ENCODE data around the gene MMD. TPM values are rescaled to one million over a fixed set of nuclear protein-coding genes. Genes with fewer than 3 reads are reported as not detected.

The MMD gene
- total and polyA plus RNA-seq, 2 of the 13 experiments (the other 11 are each of a cell fraction or from before 2014, with no cell fraction given), result 121 to 225 TPM

- TF ChIP-seq REST (IDR thresholded peaks at IDR 0.05; ENCODE audit: borderline replicate concordance in 1 of 2, low read depth in 1 of 2, low read length in 2 of 2), result peak in 1 of 2 experiments; percentile 61; a peak in 2 of 4 replicates
- TF ChIP-seq TOPORS (CRISPR knock-in tag; IDR thresholded peaks at IDR 0.05), result no peak
- no peak for TF ChIP-seq ATF5 (CRISPR knock-in tag; IDR thresholded peaks at IDR 0.05; ENCODE audit: low read depth)
- no peak for TF ChIP-seq KDM2A (CRISPR knock-in tag; IDR thresholded peaks at IDR 0.05; ENCODE audit: borderline replicate concordance, low read depth)
- TF ChIP-seq ZNF672 (CRISPR knock-in tag; IDR thresholded peaks at IDR 0.05), result no peak
- TF ChIP-seq TCF7L2 (IDR thresholded peaks at IDR 0.05; ENCODE audit: low read depth, low read length), result peak; percentile 82
- no peak for TF ChIP-seq MLLT10 (CRISPR knock-in tag; IDR thresholded peaks at IDR 0.05)
- TF ChIP-seq CEBPZ (IDR thresholded peaks at IDR 0.05; ENCODE audit: low read length), result no peak
- no peak; the same call in 1 of the 2 replicates for TF ChIP-seq ZNF124 (CRISPR knock-in tag; IDR thresholded peaks at IDR 0.05)
- TF ChIP-seq KAT7 (CRISPR knock-in tag; IDR thresholded peaks at IDR 0.05; ENCODE audit: borderline replicate concordance), result no peak; the same call in 1 of the 2 replicates
- no peak for TF ChIP-seq CSRNP2 (CRISPR knock-in tag; conservative IDR thresholded peaks at IDR 0.05; ENCODE audit: low read depth)
- TF ChIP-seq ZNF367 (CRISPR knock-in tag; IDR thresholded peaks at IDR 0.05; ENCODE audit: borderline replicate concordance), result 0 out of 2 replicates have a peak, but pooled peaks have one; percentile 43
- TF ChIP-seq ARNTL (CRISPR knock-in tag; IDR thresholded peaks at IDR 0.05), result peak; percentile 91
- no peak for TF ChIP-seq ZNF598 (CRISPR knock-in tag; IDR thresholded peaks at IDR 0.05; ENCODE audit: borderline replicate concordance)
- no peak for TF ChIP-seq SP4 (CRISPR knock-in tag; IDR thresholded peaks at IDR 0.05)
- TF ChIP-seq ZFP37 (CRISPR knock-in tag; IDR thresholded peaks at IDR 0.05; ENCODE audit: borderline replicate concordance), result peak; percentile 89; the same call in 1 of the 2 replicates
- no peak for TF ChIP-seq LBX2 (CRISPR knock-in tag; IDR thresholded peaks at IDR 0.05; ENCODE audit: borderline replicate concordance)
- peak; percentile 95 for TF ChIP-seq SMAD3 (CRISPR knock-in tag; IDR thresholded peaks at IDR 0.05)
- TF ChIP-seq ZNF235 (CRISPR knock-in tag; IDR thresholded peaks at IDR 0.05; ENCODE audit: borderline replicate concordance), result no peak
- TF ChIP-seq ISX (CRISPR knock-in tag; conservative IDR thresholded peaks at IDR 0.05), result peak; percentile 44; the same call in 1 of the 2 replicates
Observed at GRCh38 chr17:55446581-55447205, 25.1 kb upstream of the MMD start (continued).
